Measurements from ENCODE around the gene IL22RA1.

DNA sequence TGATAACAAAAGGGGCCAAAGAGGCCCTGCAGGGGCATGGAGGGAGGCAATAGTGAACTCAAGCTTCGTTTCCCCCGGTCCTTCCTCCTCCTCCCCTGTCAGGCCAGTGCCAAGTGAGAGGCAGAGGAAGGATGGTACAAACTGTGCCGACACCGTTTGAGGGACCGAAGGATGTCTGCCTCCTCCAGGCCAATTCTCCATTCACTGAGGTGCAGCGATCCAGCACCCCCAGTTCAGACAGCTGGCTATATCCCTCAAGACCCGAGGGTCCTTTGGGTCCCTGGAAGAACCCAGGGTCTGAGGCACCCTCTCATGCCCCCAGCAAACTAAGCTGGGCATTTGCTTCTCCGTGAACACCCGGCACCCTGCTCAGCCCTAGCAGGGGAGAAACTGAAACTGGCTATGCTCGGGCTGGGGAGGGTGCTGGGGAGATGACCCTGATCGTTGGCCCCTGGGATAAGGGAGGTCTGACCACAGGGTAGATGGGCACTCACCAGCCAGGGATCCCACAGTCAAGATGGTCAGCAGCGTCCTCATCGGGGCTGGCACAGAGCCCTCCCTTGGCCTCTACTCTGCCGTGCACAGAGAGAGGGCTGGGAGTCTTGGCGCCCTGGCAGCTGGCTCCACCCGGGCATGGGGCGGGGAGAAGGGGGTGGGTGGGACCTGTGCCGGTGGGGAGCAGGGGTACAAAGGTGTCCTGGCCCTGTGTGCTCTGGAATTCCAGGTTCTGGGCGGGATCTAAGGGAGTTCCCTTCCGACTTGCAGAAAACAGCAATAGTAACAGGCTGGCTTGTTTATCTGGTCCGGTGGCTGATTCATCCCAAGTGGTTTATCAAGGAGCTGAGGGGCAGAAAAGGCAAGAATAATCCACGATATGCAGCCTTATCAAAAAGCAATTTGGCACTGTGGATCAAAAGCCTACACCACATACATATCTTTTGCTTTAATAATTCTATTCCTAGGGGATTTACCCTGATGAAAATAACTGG is at the start of gene IL22RA1:
- TF ChIP-seq REST (IDR thresholded peaks at IDR 0.05; ENCODE audit: insufficient read depth in 1 of 2, low read depth in 2 of 2, low read length in 2 of 2) (no peak), SIN3A (IDR thresholded peaks at IDR 0.05; ENCODE audit: borderline replicate concordance, insufficient read depth, low read length) (no peak), POLR2AphosphoS5 (IDR thresholded peaks at IDR 0.05; ENCODE audit: low read depth, low read length) (no peak), TAF1 (IDR thresholded peaks at IDR 0.05; ENCODE audit: borderline replicate concordance, insufficient read depth, low read length) (no peak)

Measured in PFSK-1 (cell line).